ENCODE measurements around the gene EFNB2.

GRCh38 chr13:106505295-106505694 is 30.2 kb downstream of the EFNB2 start:
- TF ChIP-seq CTCF (IDR thresholded peaks at IDR 0.05; ENCODE audit: low read depth, low read length, poor library complexity, severe bottlenecking) = no peak
- no peak for TF ChIP-seq EZH2phosphoT487 (IDR thresholded peaks at IDR 0.05; ENCODE audit: borderline replicate concordance, low read length)
